Type B pancreatic cell (in vitro differentiated cells): ENCODE results near the gene ING3. TPM values are rescaled to one million over a fixed set of nuclear protein-coding genes. Genes with fewer than 3 reads are reported as not detected.
A peak's percentile ranks its signal among the peaks of the same experiment; 100 is the strongest.
"Not testable (repeated sequence)": the region's sequence is repeated elsewhere in the genome, so short reads cannot be mapped to it uniquely, and the experiment has no call there.

ENCODE experiments used
- DNase-seq: peaks from one replicate; pipeline ENCODE4 v3.0.0; 2021; ENCODE audit warnings: mixed read lengths; ENCODE audit not compliant: unreplicated experiment; ENCODE audit errors: extremely low spot score
- H3K27ac Mint-ChIP-seq: 2 replicates; pipeline ENCODE4 v1.8.0; 2021; ENCODE audit warnings: mild to moderate bottlenecking, mixed read lengths
- H3K27me3 Mint-ChIP-seq: 2 replicates; pipeline ENCODE4 v1.8.0; 2021; ENCODE audit warnings: mixed read lengths
- H3K36me3 Mint-ChIP-seq: 2 replicates; pipeline ENCODE4 v1.8.0; 2021; ENCODE audit warnings: mixed read lengths
- H3K4me1 Mint-ChIP-seq: one replicate; pipeline ENCODE4 v1.8.0; 2021; ENCODE audit warnings: mixed read lengths; ENCODE audit not compliant: unreplicated experiment
- H3K4me3 Mint-ChIP-seq: 2 replicates; pipeline ENCODE4 v1.8.0; 2021; ENCODE audit warnings: mild to moderate bottlenecking, mixed read lengths
- H3K9me3 Mint-ChIP-seq: 2 replicates; pipeline ENCODE4 v1.8.0; 2021; ENCODE audit warnings: mixed read lengths
- total RNA-seq: library from RNA; stranded (reverse); gene quantifications from 2 replicates; pipeline ENCODE4 v1.2.1, GENCODE V29; 2021; ENCODE audit warnings: low replicate concordance
- TF ChIP-seq, protein P1 (sequence below): fragments of 200-600 bp; sonication (generic); conservative IDR thresholded peaks from 2 replicates; pipeline ENCODE4 v1.5.0; 2021; ENCODE audit warnings: antibody characterized with exemption, mild to moderate bottlenecking

The ING3 gene
- total RNA-seq, 1 donor from 2014 or later = 20.7 TPM

GRCh38 chr7:121002048-121002756 lies 51.6 kb downstream of the ING3 start:
- no peak overlapping the region for H3K4me3 Mint-ChIP-seq
- H3K27me3 Mint-ChIP-seq = peaks cover 3% of the 10 kb centered on the region
- H3K4me1 Mint-ChIP-seq = peaks cover 19% of the 10 kb centered on the region
- no peaks in the 10 kb centered on the region for H3K9me3 Mint-ChIP-seq
- no peak overlapping the region for H3K27ac Mint-ChIP-seq
- TF ChIP-seq, protein P1, sequence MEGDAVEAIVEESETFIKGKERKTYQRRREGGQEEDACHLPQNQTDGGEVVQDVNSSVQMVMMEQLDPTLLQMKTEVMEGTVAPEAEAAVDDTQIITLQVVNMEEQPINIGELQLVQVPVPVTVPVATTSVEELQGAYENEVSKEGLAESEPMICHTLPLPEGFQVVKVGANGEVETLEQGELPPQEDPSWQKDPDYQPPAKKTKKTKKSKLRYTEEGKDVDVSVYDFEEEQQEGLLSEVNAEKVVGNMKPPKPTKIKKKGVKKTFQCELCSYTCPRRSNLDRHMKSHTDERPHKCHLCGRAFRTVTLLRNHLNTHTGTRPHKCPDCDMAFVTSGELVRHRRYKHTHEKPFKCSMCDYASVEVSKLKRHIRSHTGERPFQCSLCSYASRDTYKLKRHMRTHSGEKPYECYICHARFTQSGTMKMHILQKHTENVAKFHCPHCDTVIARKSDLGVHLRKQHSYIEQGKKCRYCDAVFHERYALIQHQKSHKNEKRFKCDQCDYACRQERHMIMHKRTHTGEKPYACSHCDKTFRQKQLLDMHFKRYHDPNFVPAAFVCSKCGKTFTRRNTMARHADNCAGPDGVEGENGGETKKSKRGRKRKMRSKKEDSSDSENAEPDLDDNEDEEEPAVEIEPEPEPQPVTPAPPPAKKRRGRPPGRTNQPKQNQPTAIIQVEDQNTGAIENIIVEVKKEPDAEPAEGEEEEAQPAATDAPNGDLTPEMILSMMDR = no peak
- H3K36me3 Mint-ChIP-seq = no peaks in the 10 kb centered on the region
- no peak for DNase-seq

- Mint-ChIP-seq H3K4me3 (no peak overlapping the region), H3K27me3 (peaks cover 6% of the 10 kb centered on the region), H3K4me1 (peaks cover 22% of the 10 kb centered on the region), H3K36me3 (no peaks in the 10 kb centered on the region), H3K27ac (no peak overlapping the region), H3K9me3 (no peaks in the 10 kb centered on the region)
- no peak for DNase-seq
- TF ChIP-seq, protein P1 = no peak
Observed at GRCh38 chr7:121002757-121003200, 52.2 kb downstream of the ING3 start.

GRCh38 chr7:121003986-121004685 lies 53.6 kb downstream of the ING3 start:
- peaks cover 26% of the 10 kb centered on the region for H3K4me1 Mint-ChIP-seq
- H3K27me3 Mint-ChIP-seq = peaks cover 6% of the 10 kb centered on the region
- no peak for DNase-seq
- TF ChIP-seq, protein P1 = no peak
- no peaks in the 10 kb centered on the region for H3K36me3 Mint-ChIP-seq
- H3K4me3 Mint-ChIP-seq = no peak overlapping the region
- no peak overlapping the region for H3K27ac Mint-ChIP-seq
- no peaks in the 10 kb centered on the region for H3K9me3 Mint-ChIP-seq

- H3K27ac Mint-ChIP-seq, DNase-seq, H3K36me3 Mint-ChIP-seq, H3K4me3 Mint-ChIP-seq, H3K27me3 Mint-ChIP-seq, H3K9me3 Mint-ChIP-seq: not testable (repeated sequence)
- H3K4me1 Mint-ChIP-seq = peaks cover 23% of the 10 kb centered on the region
Observed at GRCh38 chr7:121005058-121005457, 54.5 kb downstream of the ING3 start.

DNA sequence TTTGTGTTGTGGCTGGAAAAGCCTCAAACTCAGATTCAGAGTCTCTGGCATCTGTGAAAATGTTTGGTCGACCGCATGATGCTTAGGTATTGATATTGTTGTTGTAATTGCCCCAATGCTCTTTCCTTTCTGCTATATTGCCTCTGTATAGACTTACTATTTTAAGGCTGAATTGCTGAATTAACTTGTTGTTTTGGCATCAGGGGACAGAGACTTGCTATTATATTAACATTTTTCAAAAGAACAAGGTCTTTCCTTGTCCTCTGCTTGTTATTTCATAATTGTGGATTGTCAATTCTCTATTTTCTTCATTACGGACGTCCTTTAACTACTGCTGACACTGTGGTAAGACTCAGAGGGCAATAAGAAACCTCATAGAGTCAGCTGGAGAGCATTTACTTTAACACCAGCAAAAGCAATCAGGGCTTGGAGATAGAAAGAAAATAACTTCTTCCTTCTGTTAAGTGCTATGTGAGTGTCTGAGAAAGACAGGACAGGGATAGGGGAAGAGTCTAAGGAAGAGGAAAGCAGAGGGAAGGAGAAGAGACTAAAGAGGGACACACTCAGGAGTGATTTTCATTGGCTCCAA lies 55.5 kb downstream of the ING3 start:
- no peaks in the 10 kb centered on the region for H3K36me3 Mint-ChIP-seq
- TF ChIP-seq, protein P1 = no peak
- no peak overlapping the region for H3K27ac Mint-ChIP-seq
- no peaks in the 10 kb centered on the region for H3K9me3 Mint-ChIP-seq
- peak overlapping the region; percentile 16 for H3K4me3 Mint-ChIP-seq
- no peak for DNase-seq
- peaks cover 6% of the 10 kb centered on the region for H3K27me3 Mint-ChIP-seq
- H3K4me1 Mint-ChIP-seq = peaks cover 21% of the 10 kb centered on the region
